GM19328 (cell line): ENCODE measurements around the gene AKAP7.
"Not testable (repeated sequence)": the region's sequence is repeated elsewhere in the genome, so short reads cannot be mapped to it uniquely, and the experiment has no call there.

Experiments used
- ATAC-seq: cut with Tn5 transposase; IDR thresholded peaks from one replicate; pipeline ENCODE4 v1.9.1; 2021; ENCODE audit warnings: mild to moderate bottlenecking, moderate library complexity; ENCODE audit not compliant: unreplicated experiment

Gene AKAP7

GRCh38 chr6:131288214-131288613 is 152.9 kb downstream of the AKAP7 start:
- ATAC-seq, result no peak

GRCh38 chr6:131290955-131291354 is 155.7 kb downstream of the AKAP7 start:
- no peak for ATAC-seq

GRCh38 chr6:131292145-131292938 is 157.1 kb downstream of the AKAP7 start:
- no peak for ATAC-seq

GRCh38 chr6:131293472-131293911 is 158.2 kb downstream of the AKAP7 start:
- no peak for ATAC-seq

GRCh38 chr6:131295081-131295480 is 159.8 kb downstream of the AKAP7 start:
- no peak for ATAC-seq

- not testable (repeated sequence) for ATAC-seq
These were observed 165.6 kb downstream of the AKAP7 start for GRCh38 chr6:131300826-131301225.

GRCh38 chr6:131303338-131303930 is 168.2 kb downstream of the AKAP7 start:
- ATAC-seq, result no peak

- no peak for ATAC-seq
These were observed 170.0 kb downstream of the AKAP7 start for GRCh38 chr6:131305037-131305850.

- no peak for ATAC-seq
These were observed 174.2 kb downstream of the AKAP7 start for GRCh38 chr6:131309437-131309836.

- no peak for ATAC-seq
These were observed 179.6 kb downstream of the AKAP7 start for GRCh38 chr6:131314838-131315237.

GRCh38 chr6:131316654-131317053 is 181.4 kb downstream of the AKAP7 start:
- ATAC-seq, result no peak

GRCh38 chr6:131317516-131317915 is 182.2 kb downstream of the AKAP7 start:
- ATAC-seq, result no peak

- no peak for ATAC-seq
These were observed 186.3 kb downstream of the AKAP7 start for GRCh38 chr6:131321589-131321988.

- no peak for ATAC-seq
These were observed 186.9 kb downstream of the AKAP7 start for GRCh38 chr6:131322125-131322524.

- not testable (repeated sequence) for ATAC-seq
These were observed 190.4 kb downstream of the AKAP7 start for GRCh38 chr6:131325669-131326068.

- ATAC-seq, result not testable (repeated sequence)
These were observed 193.5 kb downstream of the AKAP7 start for GRCh38 chr6:131328727-131329126.

- ATAC-seq, result no peak
These were observed 195.9 kb downstream of the AKAP7 start for GRCh38 chr6:131331151-131331550.

- no peak for ATAC-seq
These were observed 196.9 kb downstream of the AKAP7 start for GRCh38 chr6:131331873-131332781.
